WTC11 (cell line): ENCODE results near the gene RPE. TPM values are rescaled to one million over a fixed set of nuclear protein-coding genes. Genes with fewer than 3 reads are reported as not detected.

Experiments used
- ATAC-seq: fragments of 200-7000 bp; cut with Tn5 transposase; 2 replicates; pipeline ENCODE4 v1.10.0; 2021; ENCODE audit warnings: mild to moderate bottlenecking, moderate library complexity
- CTCF ChIA-PET: fragments of 300-600 bp; sonication (Branson Sonifier 250); formaldehyde crosslinking; loops from one replicate; lab custom pipeline; 2021; ENCODE audit warnings: antibody characterized with exemption; lab: Charles Lee
- POLR2A ChIA-PET: fragments of 350-600 bp; sonication (Branson Sonifier 250); formaldehyde crosslinking; loops from one replicate; lab custom pipeline; 2021; ENCODE audit warnings: antibody characterized with exemption; lab: Charles Lee
- DNase-seq: peaks from one replicate; pipeline ENCODE4 v3.0.0; 2021; ENCODE audit warnings: low spot score
- H3K27ac Mint-ChIP-seq: 2 replicates; pipeline ENCODE4 v1.8.0; 2021; ENCODE audit warnings: mixed read lengths
- H3K27me3 Mint-ChIP-seq: 2 replicates; pipeline ENCODE4 v1.8.0; 2021; ENCODE audit warnings: low read depth, mild to moderate bottlenecking, moderate library complexity, mixed read lengths
- H3K36me3 Mint-ChIP-seq: 2 replicates; pipeline ENCODE4 v1.8.0; 2021; ENCODE audit warnings: mixed read lengths
- H3K4me1 Mint-ChIP-seq: 2 replicates; pipeline ENCODE4 v1.8.0; 2022; ENCODE audit warnings: mixed read lengths
- H3K4me3 Mint-ChIP-seq: 2 replicates; pipeline ENCODE4 v1.8.0; 2021; ENCODE audit warnings: mild to moderate bottlenecking, moderate library complexity, mixed read lengths
- H3K9me3 Mint-ChIP-seq: 2 replicates; pipeline ENCODE4 v1.8.0; 2021; ENCODE audit warnings: mixed read lengths
- ARID4B ChIP-seq: sonication (generic); formaldehyde crosslinking; IDR thresholded peaks from 2 replicates; pipeline ENCODE4 v1.8.0; 2023; ENCODE audit warnings: missing genetic modification reagents, mild to moderate bottlenecking, borderline replicate concordance
- CREM ChIP-seq: sonication (generic); formaldehyde crosslinking; IDR thresholded peaks from 2 replicates; pipeline ENCODE4 v1.8.1; 2022; ENCODE audit warnings: mild to moderate bottlenecking, missing genetic modification reagents, moderate library complexity
- E2F4 ChIP-seq: sonication (generic); formaldehyde crosslinking; IDR thresholded peaks from 2 replicates; pipeline ENCODE4 v1.8.1; 2022; ENCODE audit warnings: low read depth, mild to moderate bottlenecking, moderate library complexity, missing genetic modification reagents, borderline replicate concordance
- E2F5 ChIP-seq: sonication (generic); formaldehyde crosslinking; IDR thresholded peaks from 2 replicates; pipeline ENCODE4 v1.8.1; 2022; ENCODE audit warnings: mild to moderate bottlenecking, moderate library complexity, missing genetic modification reagents
- NFATC4 ChIP-seq: fragments of 250-450 bp; sonication (Bioruptor Pico); IDR thresholded peaks from 2 replicates; pipeline ENCODE4 v1.9.0; 2021; ENCODE audit warnings: mild to moderate bottlenecking
- NFE2L1 ChIP-seq: sonication (generic); formaldehyde crosslinking; IDR thresholded peaks from 2 replicates; pipeline ENCODE4 v1.8.1; 2023; ENCODE audit warnings: missing genetic modification reagents
- NR3C1 ChIP-seq: sonication (generic); formaldehyde crosslinking; conservative IDR thresholded peaks from 2 replicates; pipeline ENCODE4 v1.8.1; 2023; ENCODE audit warnings: low read depth, mild to moderate bottlenecking, missing genetic modification reagents
- OVOL2 ChIP-seq: fragments of 250-450 bp; sonication (Bioruptor Pico); IDR thresholded peaks from 2 replicates; pipeline ENCODE4 v1.9.0; 2021; ENCODE audit warnings: mild to moderate bottlenecking, borderline replicate concordance
- PREB ChIP-seq: sonication (generic); formaldehyde crosslinking; IDR thresholded peaks from 2 replicates; pipeline ENCODE4 v1.8.1; 2022; ENCODE audit warnings: mild to moderate bottlenecking, missing genetic modification reagents, moderate library complexity, borderline replicate concordance
- SOX15 ChIP-seq: fragments of 250-450 bp; sonication (Bioruptor Pico); IDR thresholded peaks from 2 replicates; pipeline ENCODE4 v1.9.0; 2021; ENCODE audit warnings: mild to moderate bottlenecking
- SP1 ChIP-seq: sonication (generic); formaldehyde crosslinking; conservative IDR thresholded peaks from 2 replicates; pipeline ENCODE4 v1.8.1; 2022; ENCODE audit warnings: missing genetic modification reagents
- TCF7 ChIP-seq: sonication (generic); formaldehyde crosslinking; IDR thresholded peaks from 2 replicates; pipeline ENCODE4 v1.8.0; 2022; ENCODE audit warnings: mild to moderate bottlenecking, low read depth, missing genetic modification reagents, moderate library complexity
- TP53 ChIP-seq: sonication (generic); formaldehyde crosslinking; IDR thresholded peaks from 2 replicates; pipeline ENCODE4 v1.8.1; 2023; ENCODE audit warnings: mild to moderate bottlenecking, missing genetic modification reagents
- ZBTB21 ChIP-seq: sonication (generic); formaldehyde crosslinking; IDR thresholded peaks from 2 replicates; pipeline ENCODE4 v1.8.1; 2023; ENCODE audit warnings: mild to moderate bottlenecking, missing genetic modification reagents, borderline replicate concordance
- ZBTB43 ChIP-seq: sonication (generic); formaldehyde crosslinking; IDR thresholded peaks from 2 replicates; pipeline ENCODE4 v1.8.1; 2023; ENCODE audit warnings: mild to moderate bottlenecking, missing genetic modification reagents
- ZMAT4 ChIP-seq: fragments of 250-450 bp; sonication (Bioruptor Pico); IDR thresholded peaks from 2 replicates; pipeline ENCODE4 v1.9.0; 2021; ENCODE audit warnings: mild to moderate bottlenecking
- ZNF121 ChIP-seq: sonication (generic); formaldehyde crosslinking; IDR thresholded peaks from 2 replicates; pipeline ENCODE4 v1.8.0; 2023; ENCODE audit warnings: missing genetic modification reagents
- ZNF219 ChIP-seq: sonication (generic); formaldehyde crosslinking; IDR thresholded peaks from 2 replicates; pipeline ENCODE4 v1.8.0; 2023; ENCODE audit warnings: missing genetic modification reagents, mild to moderate bottlenecking, borderline replicate concordance
- ZNF671 ChIP-seq: fragments of 250-450 bp; sonication (Bioruptor Pico); IDR thresholded peaks from 2 replicates; pipeline ENCODE4 v1.8.0; 2021; ENCODE audit warnings: mild to moderate bottlenecking
- total RNA-seq: library from RNA; stranded (reverse); gene quantifications from 3 replicates; pipeline ENCODE4 v1.2.3, GENCODE V29; 2021
- TF ChIP-seq, protein P1 (sequence below): sonication (generic); formaldehyde crosslinking; IDR thresholded peaks from 2 replicates; pipeline ENCODE4 v1.8.0; 2022; ENCODE audit warnings: mild to moderate bottlenecking, missing genetic modification reagents
- TF ChIP-seq, protein P2 (sequence below): sonication (generic); formaldehyde crosslinking; IDR thresholded peaks from 2 replicates; pipeline ENCODE4 v1.8.1; 2023; ENCODE audit warnings: mild to moderate bottlenecking, missing genetic modification reagents, moderate library complexity
- TF ChIP-seq, protein P3 (sequence below): sonication (generic); formaldehyde crosslinking; IDR thresholded peaks from 2 replicates; pipeline ENCODE4 v1.8.0; 2023; ENCODE audit warnings: missing genetic modification reagents

RPE gene
- total RNA-seq, 1 experiment from 2014 or later, result 66.5 TPM

DNA sequence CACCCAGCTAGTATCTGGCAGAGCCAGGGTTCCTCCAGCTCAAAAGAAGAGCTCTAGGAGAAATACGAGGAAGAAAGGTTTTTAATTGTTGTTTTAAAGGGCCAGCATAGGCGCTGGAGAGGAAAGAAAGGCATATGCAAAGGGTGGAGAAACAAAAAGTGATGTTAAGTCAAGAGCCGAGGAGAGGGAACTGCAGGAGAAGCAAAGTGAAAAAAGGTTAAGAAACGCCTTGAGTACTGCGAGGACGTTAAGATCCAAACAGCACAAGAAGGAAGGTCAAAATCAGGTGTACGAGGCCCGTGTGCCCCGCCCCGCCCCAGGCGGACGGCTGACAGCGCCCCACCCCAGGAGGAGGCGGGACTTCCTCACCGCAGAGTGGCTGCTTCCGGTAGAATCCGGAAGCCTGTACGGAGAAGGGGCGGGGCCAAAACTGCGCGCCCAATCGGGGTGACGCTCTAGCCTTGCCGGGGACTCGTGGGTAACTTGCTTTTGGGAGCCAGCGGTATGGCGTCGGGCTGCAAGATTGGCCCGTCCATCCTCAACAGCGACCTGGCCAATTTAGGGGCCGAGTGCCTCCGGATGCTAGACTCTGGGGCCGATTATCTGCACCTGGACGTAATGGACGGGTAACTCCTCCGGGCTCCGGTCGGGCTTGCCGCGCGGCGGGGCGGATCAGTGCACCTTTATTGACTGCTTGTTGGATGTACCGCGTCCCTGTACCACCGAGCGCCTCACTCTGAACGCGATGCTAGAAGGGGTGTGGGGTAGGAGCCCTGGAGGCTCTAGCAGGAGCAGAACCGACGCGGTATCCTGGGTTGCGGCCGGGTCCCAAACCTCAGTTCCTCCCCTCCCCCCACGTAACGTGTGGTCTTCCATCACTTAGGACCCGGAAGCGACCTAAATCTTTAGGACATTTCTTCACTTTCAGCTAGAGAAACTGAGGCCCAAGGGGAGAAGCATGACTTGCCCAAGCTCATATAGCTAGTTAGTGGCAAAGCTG is at the start of gene RPE (continued):
- TF ChIP-seq, protein P1, sequence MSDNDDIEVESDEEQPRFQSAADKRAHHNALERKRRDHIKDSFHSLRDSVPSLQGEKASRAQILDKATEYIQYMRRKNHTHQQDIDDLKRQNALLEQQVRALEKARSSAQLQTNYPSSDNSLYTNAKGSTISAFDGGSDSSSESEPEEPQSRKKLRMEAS (CRISPR knock-in tag), result peak; percentile 85
- TF ChIP-seq, protein P2, sequence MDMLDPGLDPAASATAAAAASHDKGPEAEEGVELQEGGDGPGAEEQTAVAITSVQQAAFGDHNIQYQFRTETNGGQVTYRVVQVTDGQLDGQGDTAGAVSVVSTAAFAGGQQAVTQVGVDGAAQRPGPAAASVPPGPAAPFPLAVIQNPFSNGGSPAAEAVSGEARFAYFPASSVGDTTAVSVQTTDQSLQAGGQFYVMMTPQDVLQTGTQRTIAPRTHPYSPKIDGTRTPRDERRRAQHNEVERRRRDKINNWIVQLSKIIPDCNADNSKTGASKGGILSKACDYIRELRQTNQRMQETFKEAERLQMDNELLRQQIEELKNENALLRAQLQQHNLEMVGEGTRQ (CRISPR knock-in tag), result peak; percentile 25

- Mint-ChIP-seq H3K27ac (no peak overlapping the region), H3K9me3 (peaks cover 10% of the 10 kb centered on the region), H3K4me1 (peaks cover 23% of the 10 kb centered on the region), H3K4me3 (no peak overlapping the region), H3K27me3 (peaks cover 52% of the 10 kb centered on the region), H3K36me3 (peaks cover 8% of the 10 kb centered on the region; the same call in 1 of the 2 replicates)
- no peak for DNase-seq
- no peak for ATAC-seq
- ChIA-PET CTCF (interaction anchor here (0.6 kb wide), 1 partner anchor 534 kb away, joined by 3 read pairs; no protein-coding TSS in a partner anchor), POLR2A (no interaction called here)
- TF ChIP-seq CREM (CRISPR knock-in tag) (no peak), ZNF121 (CRISPR knock-in tag) (no peak), SP1 (CRISPR knock-in tag) (no peak), NFATC4 (CRISPR knock-in tag) (no peak), ZBTB43 (no peak), PREB (CRISPR knock-in tag) (no peak), ZNF219 (CRISPR knock-in tag) (no peak), OVOL2 (CRISPR knock-in tag) (no peak), E2F5 (no peak), ARID4B (no peak), ZMAT4 (CRISPR knock-in tag) (no peak), NR3C1 (CRISPR knock-in tag) (no peak), SOX15 (no peak), E2F4 (CRISPR knock-in tag) (no peak), NFE2L1 (CRISPR knock-in tag) (no peak), ZNF671 (CRISPR knock-in tag) (no peak), TCF7 (CRISPR knock-in tag) (no peak), TP53 (no peak), ZBTB21 (CRISPR knock-in tag) (no peak)
- TF ChIP-seq, protein P3, sequence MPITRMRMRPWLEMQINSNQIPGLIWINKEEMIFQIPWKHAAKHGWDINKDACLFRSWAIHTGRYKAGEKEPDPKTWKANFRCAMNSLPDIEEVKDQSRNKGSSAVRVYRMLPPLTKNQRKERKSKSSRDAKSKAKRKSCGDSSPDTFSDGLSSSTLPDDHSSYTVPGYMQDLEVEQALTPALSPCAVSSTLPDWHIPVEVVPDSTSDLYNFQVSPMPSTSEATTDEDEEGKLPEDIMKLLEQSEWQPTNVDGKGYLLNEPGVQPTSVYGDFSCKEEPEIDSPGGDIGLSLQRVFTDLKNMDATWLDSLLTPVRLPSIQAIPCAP, result no peak
These were observed 46.2 kb upstream of the RPE start for GRCh38 chr2:209956271-209956670.
